Prostate gland (tissue), 2 donors: ENCODE measurements around the gene KIFC1. TPM values are rescaled to one million over a fixed set of nuclear protein-coding genes. Genes with fewer than 3 reads are reported as not detected.

Source experiments
- DNase-seq: peaks from one replicate; pipeline ENCODE4 v3.0.0-alpha.2; 2019; ENCODE audit warnings: low spot score
- H3K27ac ChIP-seq, 2 donors: fragments of 200-600 bp; sonication (generic); 2 replicates each; pipeline ENCODE4 v1.5.1; 2017 to 2019
- H3K27me3 ChIP-seq: fragments of 200-600 bp; sonication (generic); replicated peaks from 2 replicates; pipeline ENCODE4 v1.5.1; 2019; ENCODE audit not compliant: insufficient read depth
- H3K36me3 ChIP-seq, 2 donors: fragments of 200-600 bp; sonication (generic); 1 replicate in 1 of 2; 2 replicates in 1 of 2; pipeline versions ENCODE4 v1.5.1 to v1.8.1; 2017 to 2019
- H3K4me1 ChIP-seq: fragments of 200-600 bp; sonication (generic); replicated peaks from 2 replicates; pipeline ENCODE4 v1.5.1; 2019
- H3K4me3 ChIP-seq, 2 donors: fragments of 200-600 bp; sonication (generic); 2 replicates each; pipeline ENCODE4 v1.5.1; 2017 to 2019
- H3K9me3 ChIP-seq: fragments of 200-600 bp; sonication (generic); 2 replicates; pipeline ENCODE4 v1.5.1; 2017
- POLR2A ChIP-seq: fragments of 450-650 bp; IDR thresholded peaks from one replicate; pipeline ENCODE4 v1.6.1; 2016; ENCODE audit warnings: antibody characterized with exemption, mild to moderate bottlenecking
- POLR2AphosphoS5 ChIP-seq: sonication (generic); formaldehyde crosslinking; IDR thresholded peaks from one replicate; pipeline ENCODE4 v1.6.1; 2017; ENCODE audit warnings: antibody characterized with exemption
- WGBS: methylation state at CpG from one replicate; pipeline ENCODE4 v1.1.5; 2018; 5-methylcytosine and 5-hydroxymethylcytosine counted together
- intact Hi-C: fragments of 100-400 bp; cut with DNase I; formaldehyde crosslinking; loops from one replicate; pipeline ENCODE4 v1.14.2; 2022
- total RNA-seq, 2 donors: library from RNA; depleted of rRNA; stranded (reverse); fragments of >200 nt; gene quantifications; one replicate each; pipeline ENCODE4 v1.1.0, GENCODE V29; 2016
- TF ChIP-seq, protein P1 (sequence below), 4 experiments: fragments of 200-600 bp in 2 of 4; fragments of 450-650 bp in 2 of 4; sonication (generic) in 2 of 4; IDR thresholded peaks; 1 replicate in 3 of 4; 2 replicates in 1 of 4; pipeline ENCODE4 v1.5.1; 2016 to 2019; ENCODE audit warnings: antibody characterized with exemption in 4 of 4, mild to moderate bottlenecking in 2 of 4, moderate library complexity in 2 of 4

Gene KIFC1
- total RNA-seq, 2 donors from 2014 or later = 5.8 to 6.5 TPM

DNA sequence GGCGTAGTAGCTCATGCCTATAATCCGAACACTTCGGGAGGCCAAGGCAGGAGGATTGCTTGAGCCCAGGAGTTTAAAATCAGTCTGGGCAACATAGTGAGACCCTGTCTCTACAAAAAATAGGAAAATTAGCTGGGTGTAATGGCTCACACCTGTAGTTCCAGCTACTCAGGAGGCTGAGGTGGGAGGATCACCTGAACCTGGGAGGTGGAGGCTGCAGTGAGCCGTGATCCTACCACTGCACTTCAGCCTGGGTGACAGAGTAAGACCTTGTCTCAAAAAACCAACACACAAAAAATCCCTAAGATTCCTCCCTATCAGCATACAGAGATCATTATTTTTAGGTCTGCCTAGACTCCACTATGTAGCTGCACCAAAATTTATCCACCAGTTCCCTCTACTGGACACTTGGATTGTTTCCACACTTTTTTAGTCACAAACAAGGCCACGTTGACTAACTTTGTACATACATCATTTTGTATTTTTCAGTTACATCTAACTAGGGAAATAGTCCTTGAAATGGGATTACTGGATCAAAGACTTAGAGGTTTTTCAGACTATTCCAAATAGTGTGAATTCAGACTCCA is 15.6 kb downstream of the KIFC1 start:
- Histone ChIP-seq H3K4me1 (peaks cover 4% of the 10 kb centered on the region), H3K9me3 (no peaks in the 10 kb centered on the region), H3K27me3 (no peaks in the 10 kb centered on the region), H3K27ac (no peak overlapping the region), H3K36me3 (no peaks in the 10 kb centered on the region), H3K4me3 (no peak overlapping the region)
- TF ChIP-seq POLR2AphosphoS5 = no peak
- TF ChIP-seq, protein P1, sequence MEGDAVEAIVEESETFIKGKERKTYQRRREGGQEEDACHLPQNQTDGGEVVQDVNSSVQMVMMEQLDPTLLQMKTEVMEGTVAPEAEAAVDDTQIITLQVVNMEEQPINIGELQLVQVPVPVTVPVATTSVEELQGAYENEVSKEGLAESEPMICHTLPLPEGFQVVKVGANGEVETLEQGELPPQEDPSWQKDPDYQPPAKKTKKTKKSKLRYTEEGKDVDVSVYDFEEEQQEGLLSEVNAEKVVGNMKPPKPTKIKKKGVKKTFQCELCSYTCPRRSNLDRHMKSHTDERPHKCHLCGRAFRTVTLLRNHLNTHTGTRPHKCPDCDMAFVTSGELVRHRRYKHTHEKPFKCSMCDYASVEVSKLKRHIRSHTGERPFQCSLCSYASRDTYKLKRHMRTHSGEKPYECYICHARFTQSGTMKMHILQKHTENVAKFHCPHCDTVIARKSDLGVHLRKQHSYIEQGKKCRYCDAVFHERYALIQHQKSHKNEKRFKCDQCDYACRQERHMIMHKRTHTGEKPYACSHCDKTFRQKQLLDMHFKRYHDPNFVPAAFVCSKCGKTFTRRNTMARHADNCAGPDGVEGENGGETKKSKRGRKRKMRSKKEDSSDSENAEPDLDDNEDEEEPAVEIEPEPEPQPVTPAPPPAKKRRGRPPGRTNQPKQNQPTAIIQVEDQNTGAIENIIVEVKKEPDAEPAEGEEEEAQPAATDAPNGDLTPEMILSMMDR (IDR thresholded peaks at IDR 0.05) = peak in 1 of 4 experiments; percentile 29
- WGBS = 80% methylated on average over 5 of the region's 5 CpGs
- no peak for DNase-seq
- intact Hi-C loops = no loop called here

DNA sequence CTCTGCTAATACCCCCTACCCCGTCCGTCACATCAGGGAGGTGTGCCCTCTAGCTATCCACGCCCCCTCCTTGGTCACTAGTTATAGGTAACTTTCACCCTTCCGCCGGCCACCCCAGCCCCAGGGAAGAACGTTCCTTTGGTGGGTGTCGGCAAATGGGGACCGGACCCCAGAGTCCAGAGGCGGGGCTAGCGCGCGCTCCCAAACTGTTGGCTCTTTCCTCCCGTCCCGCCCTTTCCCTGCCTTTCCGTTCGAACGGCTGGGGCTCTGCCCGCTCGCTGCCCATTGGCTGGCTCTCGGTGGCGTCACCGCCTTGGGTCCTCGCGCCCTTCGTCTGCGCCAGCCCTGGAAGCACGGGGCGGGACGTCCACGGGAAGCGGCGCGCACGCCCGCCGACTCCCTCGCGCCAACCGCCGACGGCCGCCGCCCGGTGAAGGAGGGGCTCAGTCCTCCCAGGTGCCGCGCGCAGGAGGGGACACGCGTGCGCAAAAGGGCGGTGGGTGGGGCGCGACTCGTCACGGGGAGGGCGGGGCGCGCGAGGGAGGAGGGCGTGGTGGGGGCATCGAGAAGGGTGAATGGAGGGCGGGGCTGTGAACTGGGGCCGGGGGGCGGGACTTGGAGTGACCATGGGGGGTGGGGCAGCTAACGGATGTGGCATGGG is 18.6 kb downstream of the KIFC1 start:
- under 1% methylated on average over 60 of the region's 65 CpGs for WGBS
- Histone ChIP-seq H3K4me3 (peak overlapping the region; percentile 100), H3K27ac (peak overlapping the region; percentile 100), H3K27me3 (no peaks in the 10 kb centered on the region), H3K9me3 (no peaks in the 10 kb centered on the region), H3K36me3 (no peaks in the 10 kb centered on the region), H3K4me1 (peaks cover 6% of the 10 kb centered on the region)
- TF ChIP-seq POLR2AphosphoS5 (peak; percentile 95), POLR2A (peak; percentile 95)
- TF ChIP-seq, protein P1 (IDR thresholded peaks at IDR 0.05) = peak in 1 of 4 experiments; percentile 16
- peak; percentile 98 for DNase-seq
- intact Hi-C loops = loop anchor here (1.0 to 10.0 kb wide), 3 partner anchors 19 to 435 kb away; partner anchors contain the start of genes KIFC1 and ZBTB22

DNA sequence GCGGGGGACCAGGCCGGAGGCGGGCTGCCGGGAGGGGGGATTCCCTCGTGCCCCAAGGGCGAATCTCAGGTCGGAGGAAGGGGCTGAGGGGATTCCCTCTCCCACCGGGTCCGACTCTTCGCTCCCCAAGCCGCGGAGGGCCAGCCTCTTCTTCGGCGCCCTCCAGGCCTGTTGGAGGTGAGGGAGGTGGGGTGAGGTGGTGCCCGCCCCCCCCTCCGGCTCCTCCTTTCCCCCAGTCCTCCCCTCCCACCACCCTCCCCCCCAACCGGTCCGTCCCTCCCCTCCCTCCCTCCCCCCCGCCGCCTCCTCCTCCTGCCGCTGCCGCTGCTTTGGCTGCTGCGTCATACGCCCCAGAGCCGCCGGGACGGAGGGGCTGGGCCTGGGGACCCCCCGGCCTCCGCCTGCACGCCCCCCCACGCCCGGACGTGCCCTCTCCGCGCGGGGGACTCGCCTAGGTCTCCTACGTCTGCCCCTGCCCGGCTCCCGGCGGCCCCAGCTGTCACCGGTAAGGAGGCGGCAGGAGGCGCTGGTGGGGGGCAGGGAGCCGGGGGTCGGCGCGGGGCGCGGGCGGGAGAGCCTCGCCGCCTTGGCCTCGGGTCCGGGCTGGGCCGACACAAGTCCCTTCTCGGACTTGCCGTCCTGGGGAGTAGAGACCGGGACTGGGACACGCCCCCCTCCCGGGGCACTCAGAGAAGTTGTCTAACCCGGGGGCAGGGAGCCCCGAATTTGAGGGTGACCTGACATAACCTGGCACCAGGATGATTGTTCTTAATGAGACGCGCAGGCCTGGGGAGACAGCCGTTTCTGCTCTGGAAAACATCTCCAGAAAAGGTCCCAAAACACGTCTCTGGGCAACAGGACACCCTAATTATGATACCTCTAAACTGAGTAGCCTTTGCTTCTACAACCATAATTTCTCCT is 19.3 kb downstream of the KIFC1 start, which contains the start of gene PHF1:
Gene PHF1 (plus strand): TSS at position 304 of the 921 bp plus-strand sequence. CDS start 1,250 bp downstream, outside the sequence.
- 1% methylated on average over 38 of the region's 67 CpGs for WGBS
- TF ChIP-seq POLR2A (peak; percentile 69), POLR2AphosphoS5 (peak; percentile 29)
- TF ChIP-seq, protein P1 (IDR thresholded peaks at IDR 0.05) = no peak
- Histone ChIP-seq H3K27ac (peak within 1 kb of the TSS; percentile 100), H3K9me3 (no peaks in the 10 kb centered on the region), H3K27me3 (no peaks in the 10 kb centered on the region), H3K4me1 (peaks cover 6% of the 10 kb centered on the region), H3K36me3 (no peaks in the 10 kb centered on the region), H3K4me3 (peak within 1 kb of the TSS; percentile 100)
- peak; percentile 76 for DNase-seq
- intact Hi-C loops = loop anchor here (1.0 to 10.0 kb wide), 3 partner anchors 20 to 436 kb away; partner anchors contain the start of genes KIFC1 and ZBTB22

DNA sequence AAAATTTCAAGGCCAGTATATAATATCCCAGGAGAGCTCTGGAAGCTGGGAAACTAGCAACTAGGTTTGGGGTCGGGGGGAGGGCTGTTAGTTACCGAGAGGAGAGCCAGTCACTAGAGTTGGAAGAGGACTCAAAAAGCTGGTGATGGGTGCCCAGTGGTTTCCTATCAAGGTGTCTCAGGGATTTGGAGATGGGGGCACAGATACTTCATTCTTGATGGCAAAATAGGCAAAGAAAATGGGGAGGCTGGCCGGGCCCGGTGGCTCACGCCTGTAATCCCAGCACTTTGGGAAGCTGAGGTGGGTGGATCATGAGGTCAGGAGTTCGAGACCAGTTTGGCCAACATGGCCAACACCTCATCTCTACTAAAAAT is 20.0 kb downstream of the KIFC1 start:
- 36% methylated on average over 6 of the region's 6 CpGs for WGBS
- peak overlapping the region; percentile 100 for H3K4me3 ChIP-seq
- no peaks in the 10 kb centered on the region for H3K36me3 ChIP-seq
- H3K27ac ChIP-seq = peak overlapping the region; percentile 100
- intact Hi-C loops = loop anchor here (5.0 to 10.0 kb wide), 2 partner anchors 94 to 437 kb away; partner anchors contain the start of gene ZBTB22
- TF ChIP-seq, protein P1 (IDR thresholded peaks at IDR 0.05) = no peak
- H3K27me3 ChIP-seq = no peaks in the 10 kb centered on the region
- no peaks in the 10 kb centered on the region for H3K9me3 ChIP-seq
- peaks cover 9% of the 10 kb centered on the region for H3K4me1 ChIP-seq
- DNase-seq = no peak
